ENCODE measurements around the gene CRELD1. TPM values are rescaled to one million over a fixed set of nuclear protein-coding genes. Genes with fewer than 3 reads are reported as not detected.

Gene CRELD1
- total RNA-seq, 1 donor from 2014 or later = 50.4 TPM

- no peak for DNase-seq
Observed at GRCh38 chr3:9903904-9904303, 29.7 kb upstream of the CRELD1 start.

DNA sequence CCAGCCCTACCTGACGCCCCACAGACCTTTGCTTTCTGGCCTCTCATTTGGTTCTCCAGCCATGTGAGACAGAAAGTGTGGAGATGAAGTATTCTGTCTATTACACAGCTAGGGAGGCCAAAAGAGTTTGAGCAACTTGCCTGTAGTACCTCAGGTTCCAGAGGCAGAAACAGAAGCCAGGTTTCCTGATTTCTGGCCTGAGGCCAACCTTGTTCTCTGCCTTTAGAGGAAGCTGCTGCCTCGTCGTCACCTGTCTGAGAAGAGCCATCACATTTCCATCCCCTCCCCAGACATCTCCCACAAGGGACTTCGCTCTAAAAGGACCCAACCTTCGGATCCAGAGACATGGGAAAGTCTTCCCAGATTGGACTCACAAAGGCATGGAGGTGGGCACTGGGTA, 27.2 kb upstream of the CRELD1 start:
- no peak for DNase-seq

DNA sequence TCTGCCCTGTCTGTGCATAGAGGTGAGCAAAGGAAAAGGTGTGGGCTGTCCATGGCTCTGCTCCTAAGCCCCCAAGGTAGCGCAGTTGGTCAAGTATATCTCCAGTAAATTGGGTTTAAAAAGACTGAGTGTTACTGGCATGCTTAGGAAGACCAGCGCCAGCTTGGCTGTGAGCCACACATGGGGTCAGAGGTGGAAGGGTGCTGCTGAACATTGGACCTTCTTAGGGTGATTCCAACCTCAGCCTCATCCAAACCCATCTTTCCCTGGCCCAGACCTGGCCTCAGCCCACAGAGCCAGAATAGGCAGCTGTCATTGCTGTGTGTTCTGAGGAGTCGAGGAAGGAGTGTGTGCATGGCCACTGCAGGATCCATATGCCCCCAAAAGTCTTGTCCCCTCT, 25.3 kb upstream of the CRELD1 start:
- DNase-seq = no peak

- DNase-seq = no peak
Observed at GRCh38 chr3:9909221-9910013, 24.2 kb upstream of the CRELD1 start.

GRCh38 chr3:9911863-9912262, 21.8 kb upstream of the CRELD1 start:
- no peak for DNase-seq

DNA sequence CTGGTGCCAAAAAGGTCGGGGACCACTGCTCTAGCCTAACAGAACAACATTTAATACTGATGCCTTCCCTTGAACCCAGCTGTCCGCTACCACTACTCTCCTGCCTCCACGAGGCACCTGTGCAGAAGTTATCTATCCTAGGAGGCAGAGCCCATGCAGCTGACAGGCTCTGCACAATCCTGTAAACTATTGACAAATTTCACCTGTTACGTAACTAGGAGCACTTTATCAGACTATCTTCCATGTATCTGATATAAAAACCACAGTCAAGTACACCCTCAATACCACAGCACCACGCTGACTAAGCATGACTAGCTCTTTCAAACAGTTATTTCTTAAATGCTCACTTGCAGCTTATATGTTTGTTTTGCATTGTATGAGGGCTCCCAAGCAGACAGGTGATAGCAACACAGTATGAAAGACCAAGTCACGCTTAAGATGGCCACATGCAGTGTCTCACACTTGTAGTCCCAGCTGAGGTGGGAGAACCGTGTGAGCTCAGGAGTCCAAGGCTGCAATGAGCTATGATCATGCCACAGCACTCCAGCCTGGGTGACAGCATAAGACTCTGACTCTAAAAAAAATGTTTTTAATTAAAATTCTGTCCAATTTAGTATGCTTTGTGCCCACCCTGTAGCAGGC, 21.2 kb upstream of the CRELD1 start:
- DNase-seq = no peak

GRCh38 chr3:9913601-9914000, 20.0 kb upstream of the CRELD1 start:
- no peak for DNase-seq

DNA sequence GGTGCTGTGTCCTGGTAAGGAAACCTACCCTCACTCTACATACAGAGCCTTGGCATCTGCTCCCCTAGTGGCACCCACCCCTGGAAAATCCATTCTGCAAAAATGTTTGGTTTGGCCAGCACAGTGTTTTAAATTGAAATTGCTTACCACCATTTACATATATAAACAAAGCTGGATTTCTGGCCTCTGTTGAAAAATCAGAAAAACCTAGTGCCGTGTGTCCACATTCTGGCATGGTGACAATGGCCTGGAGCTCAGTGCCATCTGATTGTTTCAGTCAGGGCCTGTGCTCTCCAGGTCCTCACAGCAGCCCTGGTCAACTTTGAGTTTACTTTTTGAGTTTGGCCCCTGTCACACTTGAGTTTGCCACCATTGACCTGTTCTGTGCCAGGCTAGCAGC, 19.6 kb upstream of the CRELD1 start:
- DNase-seq = no peak

- no peak for DNase-seq
Observed at GRCh38 chr3:9914559-9915253, 18.9 kb upstream of the CRELD1 start.

- peak; percentile 78 for DNase-seq
Observed at GRCh38 chr3:9915254-9916141, 18.1 kb upstream of the CRELD1 start.

DNA sequence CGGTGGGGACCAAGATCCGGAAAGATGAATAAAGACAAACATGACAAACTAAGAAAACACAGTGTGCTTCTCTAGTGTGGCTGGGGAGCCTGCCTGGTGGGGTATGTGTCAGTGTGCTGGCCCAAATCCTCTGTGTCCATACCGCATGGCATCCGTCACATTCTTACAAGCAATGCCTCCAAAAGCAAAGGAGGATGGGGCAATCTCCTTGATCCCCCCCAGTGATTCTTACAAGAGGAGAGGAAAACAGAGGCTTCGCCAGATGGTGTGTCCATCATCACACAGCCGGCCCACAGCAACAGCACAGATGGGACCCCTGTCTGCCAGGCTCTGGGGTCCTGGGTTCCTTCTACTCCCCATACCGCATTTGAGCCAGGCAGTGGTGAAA, 17.3 kb upstream of the CRELD1 start:
- peak; percentile 22 for DNase-seq

- DNase-seq = peak; percentile 84
Observed at GRCh38 chr3:9916734-9917680, 16.6 kb upstream of the CRELD1 start, which contains the start of gene IL17RC. Gene IL17RC, plus strand, starts transcription at chr3:9917098. Its CDS starts 218 bp downstream, at chr3:9917316.

- DNase-seq = no peak
Observed at GRCh38 chr3:9917820-9918219, 15.8 kb upstream of the CRELD1 start.

GRCh38 chr3:9918261-9919038, 15.2 kb upstream of the CRELD1 start:
- no peak for DNase-seq

GRCh38 chr3:9928158-9928557, 5.5 kb upstream of the CRELD1 start:
- DNase-seq = no peak

- DNase-seq = peak; percentile 42
Observed at GRCh38 chr3:9930804-9931418, 2.7 kb upstream of the CRELD1 start.

GRCh38 chr3:9932535-9932842, 1.1 kb upstream of the CRELD1 start:
- DNase-seq = no peak

DNA sequence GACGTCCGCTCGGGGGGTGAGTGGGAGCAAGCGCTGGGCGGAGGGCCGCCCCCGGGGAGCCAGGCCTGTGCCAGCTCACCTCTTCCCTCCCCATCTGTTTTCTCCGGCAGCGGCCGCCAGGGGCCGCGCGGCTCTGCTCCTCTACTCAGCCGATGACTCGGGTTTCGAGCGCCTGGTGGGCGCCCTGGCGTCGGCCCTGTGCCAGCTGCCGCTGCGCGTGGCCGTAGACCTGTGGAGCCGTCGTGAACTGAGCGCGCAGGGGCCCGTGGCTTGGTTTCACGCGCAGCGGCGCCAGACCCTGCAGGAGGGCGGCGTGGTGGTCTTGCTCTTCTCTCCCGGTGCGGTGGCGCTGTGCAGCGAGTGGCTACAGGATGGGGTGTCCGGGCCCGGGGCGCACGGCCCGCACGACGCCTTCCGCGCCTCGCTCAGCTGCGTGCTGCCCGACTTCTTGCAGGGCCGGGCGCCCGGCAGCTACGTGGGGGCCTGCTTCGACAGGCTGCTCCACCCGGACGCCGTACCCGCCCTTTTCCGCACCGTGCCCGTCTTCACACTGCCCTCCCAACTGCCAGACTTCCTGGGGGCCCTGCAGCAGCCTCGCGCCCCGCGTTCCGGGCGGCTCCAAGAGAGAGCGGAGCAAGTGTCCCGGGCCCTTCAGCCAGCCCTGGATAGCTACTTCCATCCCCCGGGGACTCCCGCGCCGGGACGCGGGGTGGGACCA, 632 bp upstream of the CRELD1 start:
- peak; percentile 89 for DNase-seq

DNA sequence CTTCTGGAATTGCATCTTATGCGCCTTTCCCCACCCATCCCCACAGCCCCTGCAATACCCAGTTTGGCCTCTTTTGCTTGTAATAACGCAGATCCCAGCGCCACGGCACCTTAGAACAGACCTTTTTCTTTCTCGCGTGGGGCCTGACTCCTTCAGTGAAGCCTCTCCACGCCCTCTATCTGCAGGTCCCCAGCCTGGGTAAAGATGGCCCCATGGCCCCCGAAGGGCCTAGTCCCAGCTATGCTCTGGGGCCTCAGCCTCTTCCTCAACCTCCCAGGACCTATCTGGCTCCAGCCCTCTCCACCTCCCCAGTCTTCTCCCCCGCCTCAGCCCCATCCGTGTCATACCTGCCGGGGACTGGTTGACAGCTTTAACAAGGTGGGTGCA, 594 bp downstream of the CRELD1 start:
- no peak for DNase-seq

DNA sequence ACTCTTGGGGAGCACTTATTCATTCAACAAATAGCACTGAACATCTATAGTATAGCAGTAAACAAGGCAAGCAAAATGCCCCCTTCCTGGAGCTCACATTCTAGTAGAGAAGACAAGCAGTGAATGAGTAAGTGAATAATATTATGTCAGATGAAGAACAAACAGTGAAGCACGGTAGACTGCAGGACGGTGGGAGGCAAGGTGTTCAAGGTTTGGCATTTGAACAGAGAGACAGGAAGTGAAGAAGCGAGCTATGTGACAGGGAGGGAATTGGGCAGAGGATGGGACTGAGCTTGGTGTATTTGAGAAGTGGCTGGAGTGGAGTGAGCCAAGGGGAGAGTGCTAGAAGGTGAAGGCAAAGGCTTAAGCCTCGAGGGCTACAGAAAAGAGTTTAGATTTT, 1.4 kb downstream of the CRELD1 start:
- no peak for DNase-seq

Data from dermis blood vessel endothelial cell (primary cell).